ENCODE measurements around the gene EEF1AKMT4. TPM values are rescaled to one million over a fixed set of nuclear protein-coding genes. Genes with fewer than 3 reads are reported as not detected.

EEF1AKMT4 gene
- total and polyA plus RNA-seq, 8 donors = 1.8 to 5.3 (median 2.9) TPM

DNA sequence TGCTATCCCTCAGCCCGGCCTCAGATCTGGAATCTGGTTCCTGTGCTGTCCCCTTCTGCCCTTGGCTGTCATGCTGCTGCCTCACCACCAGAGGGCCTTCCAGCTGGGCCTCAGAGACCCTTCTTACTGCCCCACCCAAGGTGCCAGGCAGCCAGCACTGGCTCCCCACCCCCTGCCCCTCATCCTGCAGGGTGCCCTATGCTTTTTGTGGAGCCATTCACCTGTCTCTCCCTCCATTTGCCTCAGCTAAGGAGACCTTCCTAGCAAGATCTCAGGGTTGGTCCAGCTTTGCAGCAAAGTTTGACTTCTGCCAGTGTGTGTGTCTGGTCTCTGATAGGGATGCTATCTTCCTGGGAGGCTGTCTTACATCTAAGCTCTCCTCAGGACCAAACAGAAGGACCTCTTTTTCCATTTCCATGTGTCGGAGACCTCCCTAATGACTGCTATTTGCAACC is 22.0 kb upstream of the EEF1AKMT4 start:
- Histone ChIP-seq H3K4me3 (no peak overlapping the region), H3K9me3 (no peaks in the 10 kb centered on the region), H3K36me3 (no peaks in the 10 kb centered on the region), H3K4me1 (peaks cover 0 to 8% (median 6%) of the 10 kb centered on the region in 3 donors), H3K27me3 (no peaks in the 10 kb centered on the region), H3K27ac (no peak overlapping the region)
- DNase-seq (peak in 1 of 6 donors; percentile 39), ATAC-seq (peak in 2 of 4 donors; percentile 32 to 47), FAIRE-seq (no peak)
- TF ChIP-seq CTCF (IDR thresholded peaks at IDR 0.05) = peak; percentile 71 to 80 (median 76)
- intact Hi-C loops (cut with DNase I) = no loop called here
- WGBS, 2 donors = 40 to 48% methylated on average over 2 of the region's 2 CpGs

DNA sequence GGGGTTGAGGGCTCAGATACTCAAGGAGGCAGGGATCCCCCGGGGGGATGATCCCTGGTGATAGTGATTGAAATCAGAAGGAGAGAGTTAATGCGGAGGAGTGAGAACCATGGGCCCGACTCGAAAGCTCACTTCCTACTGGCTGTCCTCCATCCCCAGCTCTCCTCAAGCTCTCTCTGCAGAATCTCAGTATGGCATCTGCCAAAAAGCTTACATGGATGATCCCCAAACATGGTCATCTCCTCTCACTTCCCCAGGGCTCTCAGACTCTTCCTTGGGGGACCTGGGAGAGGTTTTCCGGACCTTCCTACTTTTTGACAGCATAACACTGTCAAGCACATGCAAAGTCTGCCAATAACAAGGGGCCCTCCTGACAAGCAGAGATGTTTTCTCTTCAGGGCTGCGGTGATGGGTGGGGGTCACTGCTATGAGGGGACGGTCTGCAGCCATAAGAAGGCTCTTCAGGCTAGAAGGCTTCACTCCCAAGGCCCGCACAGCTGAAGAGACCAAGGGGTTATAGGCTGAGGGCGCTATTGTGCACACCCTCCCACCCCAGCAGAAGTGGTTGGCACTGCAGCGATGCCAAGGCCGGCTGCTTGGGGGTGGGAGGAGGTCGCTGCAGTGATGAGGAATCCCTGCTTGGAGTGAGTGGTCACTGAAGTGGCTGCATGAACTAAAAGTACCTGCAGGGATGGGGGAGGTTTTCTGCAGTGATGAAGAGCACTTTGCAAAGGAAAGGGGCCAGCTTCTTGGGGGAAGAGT is 20.9 kb upstream of the EEF1AKMT4 start:
- FAIRE-seq = no peak
- H3K27me3 ChIP-seq = no peaks in the 10 kb centered on the region

GRCh38 chr3:184229394-184230080 is 19.9 kb upstream of the EEF1AKMT4 start, which contains the start of gene VWA5B2:
Gene VWA5B2, plus strand, starts transcription at chr3:184229585. Its CDS starts 944 bp downstream, at chr3:184230529.
- WGBS, 2 donors = 0 to 1% methylated on average over 38 to 66 of the region's 66 CpGs
- FAIRE-seq (no peak), DNase-seq (peak; percentile 64 to 85 (median 72)), ATAC-seq (peak; percentile 82 to 92 (median 88))
- no peaks in the 10 kb centered on the region for H3K9me3 ChIP-seq
- intact Hi-C loops (cut with DNase I) = loop anchor here in 1 of 3 donors (10.0 kb wide), 2 partner anchors 85 to 335 kb away; no protein-coding TSS in a partner anchor
- H3K4me3 ChIP-seq = peak within 1 kb of the TSS; percentile 23 to 69 (median 44)
- H3K4me1 ChIP-seq = peaks cover 0 to 8% (median 6%) of the 10 kb centered on the region in 3 donors
- H3K36me3 ChIP-seq = no peaks in the 10 kb centered on the region
- no peaks in the 10 kb centered on the region for H3K27me3 ChIP-seq
- TF ChIP-seq CTCF (IDR thresholded peaks at IDR 0.05) = no peak
- no peak within 1 kb of the TSS for H3K27ac ChIP-seq

More for the DNA sequence above, 20.9 kb upstream of the EEF1AKMT4 start:
- Histone ChIP-seq H3K4me3 (no peak overlapping the region), H3K4me1 (peaks cover 0 to 8% (median 6%) of the 10 kb centered on the region in 3 donors), H3K36me3 (no peaks in the 10 kb centered on the region), H3K9me3 (no peaks in the 10 kb centered on the region), H3K27ac (no peak overlapping the region)
- no peak for ATAC-seq
- TF ChIP-seq CTCF (IDR thresholded peaks at IDR 0.05) = no peak
- no peak for DNase-seq
- intact Hi-C loops (cut with DNase I) = no loop called here
- WGBS, 2 donors = 53 to 54% methylated on average over 12 of the region's 12 CpGs

DNA sequence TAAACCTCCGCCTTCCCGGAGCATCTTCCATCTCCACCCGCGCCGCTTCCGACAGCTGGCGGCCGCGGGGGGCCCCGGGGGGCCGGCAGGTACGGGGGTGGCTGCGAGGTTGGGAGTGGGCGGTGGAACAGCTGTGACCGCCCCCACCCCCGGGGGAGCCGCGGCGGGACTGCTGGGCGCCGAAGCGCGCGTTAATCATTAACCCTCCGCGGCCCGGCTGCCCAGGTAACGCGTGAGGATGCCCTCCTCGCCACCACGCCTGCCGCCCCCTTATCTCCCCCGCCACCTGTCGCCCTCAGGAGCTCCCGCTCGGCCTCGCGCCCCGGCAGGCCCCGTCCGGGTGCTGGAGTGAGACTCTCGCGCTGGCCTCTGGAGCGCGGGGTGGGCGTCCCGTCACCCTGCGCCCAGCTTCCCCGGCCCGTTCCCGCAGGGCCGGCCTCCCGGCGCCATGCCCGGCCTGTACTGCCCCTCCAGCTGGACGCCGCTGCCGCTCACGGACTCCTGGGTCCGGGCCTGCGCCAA is 19.3 kb upstream of the EEF1AKMT4 start:
- intact Hi-C loops (cut with DNase I) = loop anchor here in 1 of 3 donors (10.0 kb wide), 2 partner anchors 85 to 335 kb away; no protein-coding TSS in a partner anchor
- H3K36me3 ChIP-seq = no peaks in the 10 kb centered on the region
- H3K27ac ChIP-seq = no peak overlapping the region
- no peaks in the 10 kb centered on the region for H3K9me3 ChIP-seq
- H3K4me3 ChIP-seq = peak overlapping the region; percentile 23 to 69 (median 44)
- H3K4me1 ChIP-seq = peaks cover 0 to 8% (median 6%) of the 10 kb centered on the region in 3 donors
- 1% methylated on average over 41 to 61 of the region's 61 CpGs for WGBS, 2 donors
- peak in 5 of 6 donors; percentile 36 to 85 (median 62) for DNase-seq
- no peak for FAIRE-seq
- TF ChIP-seq CTCF (IDR thresholded peaks at IDR 0.05) = no peak
- H3K27me3 ChIP-seq = no peaks in the 10 kb centered on the region
- peak; percentile 41 to 71 (median 59) for ATAC-seq
